H9 (cell line): ENCODE results near the gene XCR1. TPM values are rescaled to one million over a fixed set of nuclear protein-coding genes. Genes with fewer than 3 reads are reported as not detected.

Experiments used
- DNase-seq: peaks from one replicate; pipeline ENCODE4 v3.0.0-alpha.2; 2017
- H2AFZ ChIP-seq: one replicate; pipeline ENCODE4 v1.6.1; 2013; ENCODE audit warnings: mild to moderate bottlenecking, low read length, control low read depth, moderate library complexity
- H2AK5ac ChIP-seq: 2 replicates; pipeline ENCODE4 v1.6.1; 2013; ENCODE audit warnings: low read length, control low read depth, mixed read lengths; ENCODE audit not compliant: insufficient read length
- H2BK120ac ChIP-seq: one replicate; pipeline ENCODE4 v1.6.1; 2013; ENCODE audit warnings: low read depth, mild to moderate bottlenecking, low read length, control low read depth, inconsistent platforms; ENCODE audit not compliant: poor library complexity, severe bottlenecking
- H2BK12ac ChIP-seq: 2 replicates; pipeline ENCODE4 v1.6.1; 2013; ENCODE audit warnings: low read length, control low read depth, mixed read lengths, low read depth; ENCODE audit not compliant: insufficient read length
- H2BK15ac ChIP-seq: 2 replicates; pipeline ENCODE4 v1.6.1; 2013; ENCODE audit warnings: low read depth, low read length, control low read depth
- H2BK20ac ChIP-seq: one replicate; pipeline ENCODE4 v1.6.1; 2013; ENCODE audit warnings: low read depth, mild to moderate bottlenecking, low read length, control low read depth, inconsistent platforms; ENCODE audit not compliant: poor library complexity, severe bottlenecking
- H2BK5ac ChIP-seq: 2 replicates; pipeline ENCODE4 v1.6.1; 2013; ENCODE audit warnings: low read length, control low read depth, mixed read lengths; ENCODE audit not compliant: insufficient read length
- H3K14ac ChIP-seq: 2 replicates; pipeline ENCODE4 v1.6.1; 2013; ENCODE audit warnings: low read length, control low read depth; ENCODE audit not compliant: insufficient read depth
- H3K18ac ChIP-seq: 2 replicates; pipeline ENCODE4 v1.6.1; 2013; ENCODE audit warnings: low read depth, mild to moderate bottlenecking, mixed read lengths, low read length, control low read depth; ENCODE audit not compliant: insufficient read length
- H3K23ac ChIP-seq: 2 replicates; pipeline ENCODE4 v1.6.1; 2013; ENCODE audit warnings: low read length, control low read depth, mixed read lengths, low read depth; ENCODE audit not compliant: insufficient read length
- H3K23me2 ChIP-seq: 2 replicates; pipeline ENCODE4 v1.6.1; 2013; ENCODE audit warnings: low read depth, mild to moderate bottlenecking, mixed read lengths, low read length, control low read depth; ENCODE audit not compliant: insufficient read length, poor library complexity, severe bottlenecking
- H3K27ac ChIP-seq: 2 replicates; pipeline ENCODE4 v1.5.1; 2013; ENCODE audit warnings: low read length, control low read depth, mixed read lengths, low read depth; ENCODE audit not compliant: insufficient read length
- H3K27me3 ChIP-seq: 2 replicates; pipeline ENCODE4 v1.6.1; 2013; ENCODE audit warnings: low read length, control low read depth, inconsistent platforms; ENCODE audit not compliant: insufficient read depth
- H3K4ac ChIP-seq: 2 replicates; pipeline ENCODE4 v1.6.1; 2013; ENCODE audit warnings: low read depth, mild to moderate bottlenecking, control low read depth, inconsistent platforms, low read length, moderate library complexity
- H3K4me1 ChIP-seq: 2 replicates; pipeline ENCODE4 v1.6.1; 2013; ENCODE audit warnings: low read length, control low read depth, inconsistent platforms; ENCODE audit not compliant: insufficient read depth
- H3K4me2 ChIP-seq: 2 replicates; pipeline ENCODE4 v1.6.1; 2013; ENCODE audit warnings: low read length, control low read depth, mixed read lengths; ENCODE audit not compliant: insufficient read length, insufficient read depth
- H3K56ac ChIP-seq: 2 replicates; pipeline ENCODE4 v1.6.1; 2013; ENCODE audit warnings: low read depth, mild to moderate bottlenecking, mixed read lengths, low read length, control low read depth; ENCODE audit not compliant: insufficient read length
- H3K79me1 ChIP-seq: 2 replicates; pipeline ENCODE4 v1.6.1; 2013; ENCODE audit warnings: low read depth, mild to moderate bottlenecking, moderate library complexity, low read length, control low read depth, inconsistent platforms; ENCODE audit not compliant: insufficient read depth, poor library complexity, severe bottlenecking
- H3K79me2 ChIP-seq: 2 replicates; pipeline ENCODE4 v1.6.1; 2013; ENCODE audit warnings: low read length, control low read depth, inconsistent platforms; ENCODE audit not compliant: insufficient read depth
- H3K9ac ChIP-seq: 2 replicates; pipeline ENCODE4 v1.6.1; 2013; ENCODE audit warnings: low read length, control low read depth, mixed read lengths; ENCODE audit not compliant: insufficient read length; ENCODE audit errors: extremely low read depth
- H3K9me3 ChIP-seq: one replicate; pipeline ENCODE4 v1.6.1; 2013; ENCODE audit warnings: low read depth, low read length, inconsistent platforms; ENCODE audit not compliant: control insufficient read depth
- H3T11ph ChIP-seq: one replicate; pipeline ENCODE4 v1.6.1; 2013; ENCODE audit warnings: mild to moderate bottlenecking, low read length, control low read depth, inconsistent platforms
- H4K20me1 ChIP-seq: one replicate; pipeline ENCODE4 v1.6.1; 2013; ENCODE audit not compliant: control insufficient read depth, insufficient read length, insufficient read depth
- H4K5ac ChIP-seq: 2 replicates; pipeline ENCODE4 v1.6.1; 2013; ENCODE audit warnings: low read depth, mild to moderate bottlenecking, mixed read lengths, low read length, control low read depth; ENCODE audit not compliant: insufficient read length
- H4K8ac ChIP-seq: replicated peaks from 2 replicates; pipeline ENCODE4 v1.6.1; 2013; ENCODE audit warnings: low read length, control low read depth, mixed read lengths, low read depth; ENCODE audit not compliant: insufficient read length
- H4K91ac ChIP-seq: 2 replicates; pipeline ENCODE4 v1.6.1; 2013; ENCODE audit warnings: low read depth, mild to moderate bottlenecking, moderate library complexity, mixed read lengths, low read length, control low read depth; ENCODE audit not compliant: insufficient read length
- H3K27ac Mint-ChIP-seq, 3 experiments: 2 replicates in 2 of 3; 3 replicates in 1 of 3; pipeline ENCODE4 v1.8.0; 2020 to 2021; ENCODE audit warnings: mixed read lengths in 3 of 3, mild to moderate bottlenecking in 1 of 3, moderate library complexity in 1 of 3
- H3K27me3 Mint-ChIP-seq: 2 replicates; pipeline ENCODE4 v1.8.0; 2021; ENCODE audit warnings: low read depth, mild to moderate bottlenecking, moderate library complexity, mixed read lengths
- H3K36me3 Mint-ChIP-seq, 3 experiments: 2 replicates in 2 of 3; 3 replicates in 1 of 3; pipeline ENCODE4 v1.8.0; 2020 to 2021; ENCODE audit warnings: low read depth in 3 of 3, mixed read lengths in 3 of 3; ENCODE audit not compliant: insufficient read depth in 1 of 3
- H3K4me1 Mint-ChIP-seq, 2 experiments: 2 replicates each; pipeline ENCODE4 v1.8.0; 2020; ENCODE audit warnings: mixed read lengths in 2 of 2
- H3K4me3 Mint-ChIP-seq, 2 experiments: 2 replicates in 1 of 2; 3 replicates in 1 of 2; pipeline ENCODE4 v1.8.0; 2020 to 2021; ENCODE audit warnings: mild to moderate bottlenecking in 2 of 2, mixed read lengths in 2 of 2, moderate library complexity in 1 of 2
- H3K9me3 Mint-ChIP-seq, 2 experiments: 2 replicates in 1 of 2; 3 replicates in 1 of 2; pipeline ENCODE4 v1.8.0; 2020; ENCODE audit warnings: mild to moderate bottlenecking in 2 of 2, mixed read lengths in 2 of 2, moderate library complexity in 1 of 2
- CTCF ChIP-seq: fragments of 200-600 bp; sonication (generic); conservative IDR thresholded peaks from 3 replicates; pipeline ENCODE4 v1.8.0; 2021; ENCODE audit warnings: antibody characterized with exemption, mild to moderate bottlenecking
- WGBS: extraction: QIAGEN DNeasy Blood & Tissue Kit; methylation state at CpG from one replicate; pipeline ENCODE4 v1.1.7; 2013; ENCODE audit warnings: missing lambda C conversion rate, low lambda C conversion rate, mixed read lengths; ENCODE audit not compliant: insufficient read length; ENCODE audit errors: extremely low coverage; 5-methylcytosine and 5-hydroxymethylcytosine counted together
- long read RNA-seq: library from polyadenylated mRNA; unstranded; transcript quantifications from one replicate; pipeline ENCODE4 v2.0.0, GENCODE V29; 2020
- total RNA-seq: library from RNA; stranded (reverse); gene quantifications from 2 replicates; pipeline ENCODE4 v1.2.1, GENCODE V29; 2021

Gene XCR1
- total RNA-seq, result not detected in 2 replicates
- long read RNA-seq, result 0 reads

GRCh38 chr3:46027021-46027705 lies at the start of gene XCR1:
XCR1 (minus strand) TSS chr3:46027483; CDS start chr3:46021947, 5,536 bp downstream.
- Mint-ChIP-seq H3K4me1 (peaks cover 0 to 2% of the 10 kb centered on the region in 2 experiments; a peak in 1 of 4 replicates), H3K4me3 (no peak within 1 kb of the TSS), H3K36me3 (peaks cover 0 to 8% (median 6%) of the 10 kb centered on the region in 3 experiments; a peak in 4 of 7 replicates), H3K27me3 (peaks cover 2% of the 10 kb centered on the region; the same call in 1 of the 2 replicates), H3K27ac (no peak within 1 kb of the TSS), H3K9me3 (peaks cover 13 to 17% of the 10 kb centered on the region in 2 experiments)
- H4K8ac ChIP-seq, result no peak within 1 kb of the TSS
- peak; percentile 46 for DNase-seq
- no peaks in the 10 kb centered on the region for H3K79me2 ChIP-seq
- no peak within 1 kb of the TSS for H4K5ac ChIP-seq
- no peaks in the 10 kb centered on the region for H3K79me1 ChIP-seq
- WGBS, result no CpG with 5 or more reads among the region's 3 CpGs
- H3K56ac ChIP-seq, result no peak within 1 kb of the TSS
- no peak within 1 kb of the TSS for H3K4ac ChIP-seq
- H3K27ac ChIP-seq, result no peak within 1 kb of the TSS
- H3K27me3 ChIP-seq, result no peaks in the 10 kb centered on the region
- H3K18ac ChIP-seq, result no peak within 1 kb of the TSS
- H2BK12ac ChIP-seq, result no peak within 1 kb of the TSS
- H2BK15ac ChIP-seq, result no peak within 1 kb of the TSS
- H2BK5ac ChIP-seq, result no peak within 1 kb of the TSS
- H3K14ac ChIP-seq, result no peak within 1 kb of the TSS
- H3K23me2 ChIP-seq, result no peaks in the 10 kb centered on the region
- H2AK5ac ChIP-seq, result no peak within 1 kb of the TSS
- no peak within 1 kb of the TSS for H2BK120ac ChIP-seq
- H2BK20ac ChIP-seq, result no peak within 1 kb of the TSS
- H3K23ac ChIP-seq, result no peak within 1 kb of the TSS
- H3K4me1 ChIP-seq, result no peaks in the 10 kb centered on the region
- H3K9me3 ChIP-seq, result peaks cover 8% of the 10 kb centered on the region
- no peak within 1 kb of the TSS for H3K4me2 ChIP-seq
- H3T11ph ChIP-seq, result no peak within 1 kb of the TSS
- no peaks in the 10 kb centered on the region for H4K20me1 ChIP-seq
- H2AFZ ChIP-seq, result no peak within 1 kb of the TSS
- no peak for TF ChIP-seq CTCF
- H4K91ac ChIP-seq, result no peak within 1 kb of the TSS
- H3K9ac ChIP-seq, result no peak within 1 kb of the TSS
